GM12801 (cell line): Measurements from ENCODE around the gene SMTN.

Experiments used
- TF ChIP-seq, protein P1 (sequence below): IDR thresholded peaks from one replicate; pipeline ENCODE4 v1.5.1; 2011; ENCODE audit warnings: control low read depth; ENCODE audit not compliant: insufficient read length; ENCODE audit errors: extremely low read depth

The SMTN gene

DNA sequence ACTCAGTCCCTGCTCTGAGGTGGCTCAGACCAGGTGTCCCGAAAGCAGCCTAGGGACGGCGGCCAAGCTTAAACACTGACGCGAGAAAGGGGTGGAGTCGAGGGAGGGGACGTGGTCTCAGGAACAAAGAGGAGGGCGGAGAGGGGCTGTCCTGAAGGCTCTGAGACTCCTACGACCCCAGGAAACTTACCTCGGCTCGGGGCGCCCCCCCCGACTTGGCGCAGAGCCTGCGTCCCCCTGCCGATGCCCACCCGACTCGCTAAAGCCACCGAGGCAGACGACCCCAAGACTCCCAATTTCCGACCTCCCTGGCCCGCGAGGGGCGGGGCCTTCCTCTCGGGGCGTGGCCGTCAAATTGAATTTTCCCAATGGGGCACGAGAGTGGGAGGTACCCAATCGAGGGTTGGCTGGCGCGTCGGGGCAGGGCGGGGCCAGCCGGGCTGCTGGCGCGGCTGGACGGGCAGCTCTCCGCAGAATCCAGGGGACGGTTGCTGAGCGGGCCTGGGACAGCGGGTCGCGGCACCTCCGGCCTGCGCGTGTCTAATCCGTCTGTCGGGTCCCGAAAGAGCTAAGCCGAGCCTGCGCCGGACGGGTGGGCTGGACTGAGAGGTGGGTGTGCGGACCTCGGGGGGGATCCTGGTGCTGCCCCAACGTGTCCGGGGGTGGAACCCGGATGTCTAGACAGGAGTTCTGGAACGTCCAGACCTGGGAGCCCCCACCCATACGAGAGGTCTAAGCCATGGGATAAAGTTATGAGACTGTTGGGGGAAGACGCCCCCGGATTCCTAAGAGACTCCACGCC is at the start of gene SMTN:
Gene SMTN, plus strand, starts transcription at position 471 of the 802 bp plus-strand sequence. CDS start 1,941 bp downstream, outside the sequence.
- TF ChIP-seq, protein P1, sequence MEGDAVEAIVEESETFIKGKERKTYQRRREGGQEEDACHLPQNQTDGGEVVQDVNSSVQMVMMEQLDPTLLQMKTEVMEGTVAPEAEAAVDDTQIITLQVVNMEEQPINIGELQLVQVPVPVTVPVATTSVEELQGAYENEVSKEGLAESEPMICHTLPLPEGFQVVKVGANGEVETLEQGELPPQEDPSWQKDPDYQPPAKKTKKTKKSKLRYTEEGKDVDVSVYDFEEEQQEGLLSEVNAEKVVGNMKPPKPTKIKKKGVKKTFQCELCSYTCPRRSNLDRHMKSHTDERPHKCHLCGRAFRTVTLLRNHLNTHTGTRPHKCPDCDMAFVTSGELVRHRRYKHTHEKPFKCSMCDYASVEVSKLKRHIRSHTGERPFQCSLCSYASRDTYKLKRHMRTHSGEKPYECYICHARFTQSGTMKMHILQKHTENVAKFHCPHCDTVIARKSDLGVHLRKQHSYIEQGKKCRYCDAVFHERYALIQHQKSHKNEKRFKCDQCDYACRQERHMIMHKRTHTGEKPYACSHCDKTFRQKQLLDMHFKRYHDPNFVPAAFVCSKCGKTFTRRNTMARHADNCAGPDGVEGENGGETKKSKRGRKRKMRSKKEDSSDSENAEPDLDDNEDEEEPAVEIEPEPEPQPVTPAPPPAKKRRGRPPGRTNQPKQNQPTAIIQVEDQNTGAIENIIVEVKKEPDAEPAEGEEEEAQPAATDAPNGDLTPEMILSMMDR = no peak

DNA sequence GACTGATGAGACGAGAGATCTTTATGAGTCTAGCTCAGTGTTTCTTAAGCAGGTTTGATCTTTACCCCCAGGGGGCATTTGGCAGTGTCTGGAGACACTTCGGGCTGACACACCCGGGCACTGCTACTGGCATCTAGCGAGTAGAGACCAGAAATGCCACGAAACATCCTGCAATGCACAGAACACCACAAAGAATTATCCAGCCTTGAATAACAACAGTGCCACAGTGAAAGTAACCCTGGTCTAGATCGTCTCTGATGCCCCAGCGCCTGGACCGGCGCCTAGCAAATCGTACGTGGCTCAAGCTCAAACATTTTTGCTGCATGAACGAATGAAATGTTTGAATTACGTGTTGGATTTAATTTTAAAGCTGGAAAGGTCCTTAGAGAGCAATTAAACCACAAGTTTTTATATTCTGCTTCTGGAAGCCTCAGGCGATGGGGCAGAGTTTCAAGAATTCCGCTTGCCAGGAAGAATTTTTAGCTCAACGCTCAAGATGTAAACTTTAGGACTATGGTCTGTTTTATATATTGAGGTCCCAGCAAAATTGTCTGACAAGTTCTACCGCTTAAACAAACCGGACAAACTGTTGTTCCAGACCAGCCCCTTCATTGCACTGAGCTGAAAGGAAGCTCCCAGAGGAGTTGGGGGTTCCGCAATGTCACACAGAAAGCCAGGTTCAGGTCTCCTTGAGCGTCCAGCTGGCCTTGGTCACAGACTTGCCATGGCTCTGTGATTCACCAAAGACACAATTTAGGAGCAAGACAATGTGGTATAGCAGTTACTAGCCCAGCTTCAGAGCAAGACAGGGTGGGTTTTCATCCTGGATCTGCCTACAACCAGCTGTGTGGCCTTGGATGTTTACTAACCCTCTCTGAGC is 44.2 kb upstream of the SMTN start:
- TF ChIP-seq, protein P1 = no peak

DNA sequence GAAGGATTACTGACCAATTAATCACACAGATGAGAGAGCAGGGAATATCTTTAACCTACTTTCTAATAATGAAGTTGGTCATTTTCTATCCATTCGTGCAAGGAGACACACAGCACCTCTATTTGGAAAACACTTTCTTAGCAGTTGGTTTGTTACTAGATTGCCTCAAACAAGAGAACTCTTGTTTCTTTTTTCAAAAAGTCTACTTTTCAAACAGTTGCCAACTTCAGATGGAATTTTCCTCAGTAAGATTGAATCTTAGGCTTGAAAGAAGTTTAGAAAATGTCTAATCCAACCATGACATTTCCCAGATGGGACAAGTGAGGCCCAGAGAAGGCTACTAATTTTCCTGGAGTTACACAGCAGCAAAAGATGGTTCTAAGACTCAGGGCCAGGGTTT is 42.4 kb upstream of the SMTN start:
- TF ChIP-seq, protein P1 = no peak

DNA sequence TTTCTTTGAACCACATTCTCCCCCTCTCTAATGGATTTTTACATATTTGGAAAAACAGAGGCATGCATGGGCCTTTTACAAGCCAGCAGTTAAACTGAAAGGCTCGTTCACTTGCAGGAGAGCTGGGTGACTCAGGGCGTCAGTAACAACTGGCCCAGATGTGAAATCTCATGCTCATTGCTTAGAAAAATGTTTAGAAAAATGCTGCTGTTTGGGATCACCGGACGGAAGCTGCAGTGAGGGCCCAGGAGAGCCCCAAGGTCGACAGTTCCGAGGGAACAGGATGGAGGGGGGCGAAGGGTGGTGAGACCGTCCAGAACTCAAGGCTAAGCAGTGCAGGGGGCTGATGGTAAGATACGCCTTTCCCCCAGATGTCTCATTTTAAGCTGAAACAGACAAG is 41.7 kb upstream of the SMTN start:
- TF ChIP-seq, protein P1 = no peak

- TF ChIP-seq, protein P1 = no peak
These were observed 40.3 kb upstream of the SMTN start for GRCh38 chr22:31040542-31041398.

DNA sequence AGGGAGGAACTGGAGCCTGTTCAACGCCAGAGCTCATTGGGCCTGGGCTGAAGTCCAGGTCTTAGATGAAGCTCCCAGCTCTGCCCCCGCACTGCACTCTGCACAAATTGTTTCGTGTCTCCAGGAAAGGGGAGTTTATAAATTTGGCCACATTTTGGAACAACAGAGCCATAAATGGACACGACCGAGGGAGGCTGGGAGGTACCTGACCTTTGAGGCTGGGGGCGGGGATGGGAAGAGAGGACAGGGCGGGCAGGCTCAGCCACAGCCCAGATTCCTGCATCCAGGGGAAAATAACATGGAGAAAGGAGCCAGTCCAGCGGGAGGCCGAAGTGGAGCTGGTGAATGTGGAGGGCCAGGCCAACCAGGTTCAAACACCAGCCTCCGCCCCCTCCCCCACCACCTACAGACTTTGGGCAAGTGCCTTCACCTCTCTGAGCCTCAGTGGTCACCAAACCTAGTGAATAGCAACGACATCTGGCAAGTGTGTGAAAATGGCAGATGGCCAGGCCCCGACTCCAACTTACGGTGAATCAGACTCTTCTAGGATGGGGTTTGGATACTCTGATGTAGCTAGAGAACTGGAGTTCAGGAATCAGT is 36.8 kb upstream of the SMTN start:
- TF ChIP-seq, protein P1 = no peak
